Body of pancreas (tissue), 4 donors: Measurements from ENCODE around the gene FKBP3. TPM values are rescaled to one million over a fixed set of nuclear protein-coding genes. Genes with fewer than 3 reads are reported as not detected.

Experiments used
- ATAC-seq: fragments of 150-250 bp; one replicate; pipeline ENCODE4 v1.9.1; 2016
- DNase-seq, 4 donors: peaks; one replicate each; pipeline ENCODE4 v3.0.0-alpha.2; 2019
- H3K27ac ChIP-seq, 4 donors: fragments of 200-600 bp; sonication (generic); 1 replicate in 3 of 4; 2 replicates in 1 of 4; pipeline versions ENCODE4 v1.5.1 to v1.6.1; 2016 to 2019; ENCODE audit warnings: mild to moderate bottlenecking in 1 of 4, mixed read lengths in 1 of 4, moderate library complexity in 1 of 4
- H3K27me3 ChIP-seq, 2 donors: fragments of 200-600 bp; sonication (generic); one replicate each; pipeline ENCODE4 v1.6.0; 2016; ENCODE audit warnings: mild to moderate bottlenecking in 1 of 2
- H3K36me3 ChIP-seq, 2 donors: fragments of 200-600 bp; sonication (generic); replicated peaks in 1 of 2; 2 replicates each; pipeline ENCODE4 v1.5.1; 2016; ENCODE audit warnings: low read depth in 2 of 2; ENCODE audit not compliant: insufficient read depth in 1 of 2
- H3K4me1 ChIP-seq: fragments of 200-600 bp; sonication (generic); one replicate; pipeline ENCODE4 v1.6.0; 2016
- H3K4me3 ChIP-seq, 2 donors: fragments of 200-600 bp; sonication (generic); 1 replicate in 1 of 2; 2 replicates in 1 of 2; pipeline ENCODE4 v1.5.1; 2016 to 2019
- H3K9me3 ChIP-seq, 3 donors: fragments of 200-600 bp; sonication (generic); 1 replicate in 2 of 3; 2 replicates in 1 of 3; pipeline ENCODE4 v1.5.1; 2016
- CTCF ChIP-seq, 7 experiments: fragments of 450-650 bp in 4 of 7; fragments of 200-600 bp in 3 of 7; sonication (generic) in 3 of 7; IDR thresholded peaks; one replicate each; pipeline ENCODE4 v1.5.1; 2016 to 2019; ENCODE audit warnings: antibody characterized with exemption in 7 of 7
- POLR2A ChIP-seq, 3 donors: fragments of 450-650 bp; IDR thresholded peaks; one replicate each; pipeline ENCODE4 v1.6.1; 2016; ENCODE audit warnings: antibody characterized with exemption in 3 of 3, mild to moderate bottlenecking in 2 of 3
- WGBS, 2 donors: methylation state at CpG; one replicate each; pipeline ENCODE4 v1.1.5; 2017; 5-methylcytosine and 5-hydroxymethylcytosine counted together
- intact Hi-C: fragments of 100-400 bp; cut with DNase I; formaldehyde crosslinking; loops from one replicate; pipeline ENCODE4 v1.15.1; 2023
- total RNA-seq, 2 donors: library from RNA; depleted of rRNA; stranded (reverse); fragments of >200 nt; gene quantifications; one replicate each; pipeline ENCODE4 v1.1.0, GENCODE V29; 2016

FKBP3 gene
- total RNA-seq, 2 donors from 2014 or later: 22.1 to 23.1 TPM

DNA sequence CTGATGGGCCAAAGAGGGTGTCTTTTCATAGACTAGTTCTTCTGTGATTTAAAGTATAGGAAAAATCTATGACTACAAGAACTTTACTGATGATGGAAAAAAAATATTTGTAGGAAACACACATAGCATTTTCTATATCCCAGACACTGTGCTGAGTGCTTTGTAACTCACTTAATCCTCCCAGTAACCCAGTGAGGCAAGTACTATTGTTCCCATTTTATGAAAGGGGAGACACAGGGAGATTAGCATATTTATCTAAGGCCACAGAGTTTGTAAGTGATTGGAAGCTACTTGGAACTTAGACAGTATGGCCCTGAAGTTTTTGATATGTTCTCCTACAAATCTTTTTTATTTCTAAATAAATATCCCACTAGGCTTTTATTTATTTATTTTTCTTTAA is 30.5 kb downstream of the FKBP3 start:
- Histone ChIP-seq H3K27me3 (no peaks in the 10 kb centered on the region), H3K36me3 (no peaks in the 10 kb centered on the region), H3K27ac (no peak overlapping the region), H3K4me1 (no peaks in the 10 kb centered on the region), H3K9me3 (no peaks in the 10 kb centered on the region), H3K4me3 (no peak overlapping the region)
- intact Hi-C loops: no loop called here
- TF ChIP-seq CTCF (IDR thresholded peaks at IDR 0.05) (no peak), POLR2A (IDR thresholded peaks at IDR 0.05) (no peak)
- ATAC-seq: no peak
- no peak for DNase-seq

DNA sequence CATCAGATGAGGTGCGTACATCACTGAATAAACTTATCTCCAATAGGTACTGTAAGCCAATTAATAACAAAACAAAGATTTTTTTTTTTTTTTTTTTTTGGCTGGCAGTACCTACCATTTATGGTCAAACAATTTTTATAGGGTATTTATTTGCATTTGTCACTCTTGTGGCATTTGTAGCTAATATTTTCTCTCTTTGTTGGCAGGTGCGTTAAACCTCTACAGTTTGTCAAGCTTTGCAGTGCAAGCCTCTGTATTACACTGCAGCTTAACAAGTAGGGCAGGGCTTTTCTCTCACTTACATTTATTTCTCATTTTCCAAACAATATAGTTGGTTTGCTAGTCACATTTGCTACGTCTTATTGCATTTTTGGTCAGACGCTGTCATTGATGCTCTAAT is 38.1 kb downstream of the FKBP3 start:
- H3K4me3 ChIP-seq: no peak overlapping the region
- no peaks in the 10 kb centered on the region for H3K4me1 ChIP-seq
- intact Hi-C loops: no loop called here
- no peak overlapping the region for H3K27ac ChIP-seq
- WGBS, 2 donors: 82 to 90% methylated on average over 4 of the region's 4 CpGs
- DNase-seq (no peak), ATAC-seq (no peak)
- H3K36me3 ChIP-seq: peaks cover 0 to 7% of the 10 kb centered on the region in 2 donors
- H3K9me3 ChIP-seq: no peaks in the 10 kb centered on the region
- no peaks in the 10 kb centered on the region for H3K27me3 ChIP-seq
- TF ChIP-seq CTCF (IDR thresholded peaks at IDR 0.05) (no peak), POLR2A (IDR thresholded peaks at IDR 0.05) (no peak)

DNA sequence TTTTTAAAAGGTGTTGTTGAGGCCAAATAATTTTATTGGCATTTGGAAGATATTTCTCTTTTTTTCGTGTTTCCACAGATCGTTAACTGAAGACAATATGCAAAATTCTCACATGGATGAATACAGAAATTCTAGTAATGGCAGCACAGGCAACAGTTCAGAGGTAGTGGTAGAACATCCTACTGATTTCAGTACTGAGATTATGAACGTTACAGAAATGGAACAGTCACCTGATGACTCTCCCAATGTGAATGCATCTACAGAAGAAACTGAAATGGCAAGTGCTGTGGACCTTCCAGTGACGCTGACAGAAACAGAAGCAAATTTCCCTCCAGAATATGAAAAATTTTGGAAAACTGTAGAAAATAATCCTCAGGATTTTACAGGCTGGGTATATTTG is 39.1 kb downstream of the FKBP3 start:
- TF ChIP-seq CTCF (IDR thresholded peaks at IDR 0.05): no peak
- no peak for TF ChIP-seq POLR2A (IDR thresholded peaks at IDR 0.05)
- Histone ChIP-seq H3K9me3 (no peaks in the 10 kb centered on the region), H3K4me1 (no peaks in the 10 kb centered on the region), H3K36me3 (peaks cover 0 to 7% of the 10 kb centered on the region in 2 donors), H3K27me3 (no peaks in the 10 kb centered on the region), H3K4me3 (no peak overlapping the region), H3K27ac (no peak overlapping the region)
- DNase-seq: no peak
- intact Hi-C loops: no loop called here
- no peak for ATAC-seq
- WGBS, 2 donors: 94% methylated on average over 4 of the region's 4 CpGs

DNA sequence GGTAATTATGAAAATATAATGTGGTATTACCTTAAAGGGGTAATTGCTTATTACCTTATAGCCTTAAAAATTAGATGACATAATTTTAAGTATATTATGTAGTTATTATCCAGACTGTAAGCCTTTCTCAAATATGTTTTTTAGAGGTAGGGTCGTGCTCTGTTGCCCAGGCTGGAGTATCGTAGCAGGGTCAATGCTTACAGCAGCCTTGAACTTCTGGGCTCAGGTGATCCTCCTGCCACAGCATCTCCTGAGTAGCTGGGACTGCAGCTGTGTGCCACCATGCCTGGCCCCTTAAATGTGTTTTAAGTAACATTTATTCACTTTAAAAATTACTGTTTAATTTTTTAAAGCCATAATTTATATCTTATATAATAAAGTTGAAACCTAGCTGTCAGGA is 40.0 kb downstream of the FKBP3 start:
- no peak overlapping the region for H3K4me3 ChIP-seq
- no peaks in the 10 kb centered on the region for H3K4me1 ChIP-seq
- ATAC-seq (no peak), DNase-seq (no peak)
- no peaks in the 10 kb centered on the region for H3K27me3 ChIP-seq
- TF ChIP-seq POLR2A (IDR thresholded peaks at IDR 0.05): no peak
- no peak for TF ChIP-seq CTCF (IDR thresholded peaks at IDR 0.05)
- no peaks in the 10 kb centered on the region for H3K9me3 ChIP-seq
- H3K27ac ChIP-seq: no peak overlapping the region
- intact Hi-C loops: no loop called here
- WGBS, 2 donors: 97 to 100% methylated on average over 2 of the region's 2 CpGs
- H3K36me3 ChIP-seq: peaks cover 0 to 7% of the 10 kb centered on the region in 2 donors

DNA sequence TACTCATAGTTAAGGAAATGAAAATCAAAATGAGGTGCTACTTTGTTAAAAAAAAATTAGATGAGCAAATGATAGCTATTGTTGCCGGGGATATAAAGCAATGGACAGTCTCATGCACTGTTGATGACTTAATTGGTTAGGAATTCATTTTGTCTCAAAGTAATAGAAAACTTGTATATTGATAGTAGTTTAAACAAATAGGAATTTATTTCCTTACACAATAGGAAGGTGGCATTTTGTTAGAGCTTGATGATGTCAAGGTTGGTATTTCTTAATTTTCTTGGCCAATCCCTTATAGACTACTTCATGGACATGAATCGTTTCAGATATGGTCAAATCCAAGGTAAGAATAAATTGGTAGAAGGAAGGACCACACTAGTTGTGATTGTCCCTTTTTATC is 42.6 kb downstream of the FKBP3 start:
- no peak overlapping the region for H3K4me3 ChIP-seq
- intact Hi-C loops: no loop called here
- H3K9me3 ChIP-seq: no peaks in the 10 kb centered on the region
- no peak for ATAC-seq
- H3K27ac ChIP-seq: no peak overlapping the region
- H3K36me3 ChIP-seq: peaks cover 0 to 5% of the 10 kb centered on the region in 2 donors
- no peak for TF ChIP-seq POLR2A (IDR thresholded peaks at IDR 0.05)
- TF ChIP-seq CTCF (IDR thresholded peaks at IDR 0.05): no peak
- DNase-seq: no peak
- 70 to 78% methylated on average over 2 of the region's 2 CpGs for whole genome bisulfite sequencing, 2 donors
- H3K27me3 ChIP-seq: no peaks in the 10 kb centered on the region
- peaks cover 17% of the 10 kb centered on the region for H3K4me1 ChIP-seq
